Keratinocyte (primary cell): ENCODE data around the gene E4F1. TPM values are rescaled to one million over a fixed set of nuclear protein-coding genes. Genes with fewer than 3 reads are reported as not detected.

Source experiments
- DNase-seq: peaks from one replicate; pipeline ENCODE4 v3.0.0-alpha.2; 2011; ENCODE audit warnings: low read depth, missing footprints, low spot score
- FAIRE-seq: peaks from 2 replicates; lab custom pipeline; 2011; peaks lifted over from hg19 to GRCh38; lab: Jason Lieb, UNC
- H2AFZ ChIP-seq: 2 replicates; pipeline ENCODE4 v1.6.0; 2012; ENCODE audit warnings: low read length, control low read depth, inconsistent platforms; ENCODE audit not compliant: control insufficient read depth
- H3K27ac ChIP-seq: 2 replicates; pipeline ENCODE4 v1.5.1; 2011; ENCODE audit warnings: low read length; ENCODE audit not compliant: control insufficient read depth, insufficient read depth
- H3K27me3 ChIP-seq: 3 replicates; pipeline ENCODE4 v1.6.0; 2011; ENCODE audit warnings: low read length; ENCODE audit not compliant: control insufficient read depth, insufficient read depth; ENCODE audit errors: extremely low read depth
- H3K36me3 ChIP-seq, 2 experiments: 2 replicates in 1 of 2; 3 replicates in 1 of 2; pipeline ENCODE4 v1.5.1; 2011; ENCODE audit warnings: low read length in 2 of 2, mild to moderate bottlenecking in 1 of 2; ENCODE audit not compliant: control insufficient read depth in 2 of 2, insufficient read depth in 2 of 2; ENCODE audit errors: extremely low read depth in 1 of 2
- H3K4me1 ChIP-seq: 3 replicates; pipeline ENCODE4 v1.5.1; 2011; ENCODE audit warnings: low read length; ENCODE audit not compliant: control insufficient read depth, insufficient read depth; ENCODE audit errors: extremely low read depth
- H3K4me2 ChIP-seq: 3 replicates; pipeline ENCODE4 v1.6.0; 2011; ENCODE audit warnings: low read depth, low read length; ENCODE audit not compliant: control insufficient read depth, insufficient read depth; ENCODE audit errors: extremely low read depth
- H3K4me3 ChIP-seq, 3 experiments: fragments of 200-600 bp in 1 of 3; sonication (generic) in 1 of 3; 2 replicates in 2 of 3; 3 replicates in 1 of 3; pipeline ENCODE4 v1.5.1; 2011 to 2016; ENCODE audit warnings: low read length in 3 of 3, mild to moderate bottlenecking in 3 of 3, control low read depth in 2 of 3, inconsistent platforms in 1 of 3, low read depth in 1 of 3, mixed read lengths in 1 of 3, mixed run types in 1 of 3, moderate library complexity in 1 of 3; ENCODE audit not compliant: control insufficient read depth in 2 of 3, insufficient read depth in 2 of 3; ENCODE audit errors: extremely low read depth in 1 of 3
- H3K79me2 ChIP-seq: 2 replicates; pipeline ENCODE4 v1.6.0; 2012; ENCODE audit warnings: low read length; ENCODE audit not compliant: control insufficient read depth, insufficient read depth
- H3K9ac ChIP-seq: 3 replicates; pipeline ENCODE4 v1.6.0; 2011; ENCODE audit warnings: low read length; ENCODE audit not compliant: control insufficient read depth, insufficient read depth; ENCODE audit errors: extremely low read depth
- H3K9me1 ChIP-seq: 3 replicates; pipeline ENCODE4 v1.6.0; 2011; ENCODE audit warnings: low read length; ENCODE audit not compliant: control insufficient read depth, insufficient read depth; ENCODE audit errors: extremely low read depth
- H3K9me3 ChIP-seq: 2 replicates; pipeline ENCODE4 v1.5.1; 2012; ENCODE audit warnings: low read depth, low read length; ENCODE audit not compliant: control insufficient read depth
- H4K20me1 ChIP-seq: 3 replicates; pipeline ENCODE4 v1.6.0; 2011; ENCODE audit warnings: low read length; ENCODE audit not compliant: control insufficient read depth, insufficient read depth; ENCODE audit errors: extremely low read depth
- EZH2 ChIP-seq: IDR thresholded peaks from one replicate; pipeline ENCODE4 v1.6.1; 2012; ENCODE audit warnings: inconsistent platforms, mild to moderate bottlenecking, low read length, moderate library complexity
- dilution Hi-C: fragments of 300-500 bp; cut with MboI; formaldehyde crosslinking; loops from one replicate; pipeline ENCODE4 v1.7.0; 2020; ENCODE audit warnings: low sequenced_read_pairs; ENCODE audit not compliant: extremely low pct_ligation_motif_present
- polyA plus RNA-seq, 5 experiments: library from polyadenylated mRNA; depleted of rRNA in 3 of 5; stranded (reverse) in 3 of 5; stranded (forward) in 1 of 5; unstranded in 1 of 5; fragments of >200 nt; gene quantifications; 1 replicate in 1 of 5; 2 replicates in 3 of 5; 3 replicates in 1 of 5; pipeline versions ENCODE4 v1.2.1 to v1.2.3, GENCODE V29; 2011 to 2012; ENCODE audit warnings: missing spikeins in 2 of 5, low read depth in 1 of 5, low replicate concordance in 1 of 5
- TF ChIP-seq, protein P1 (sequence below), 3 experiments: IDR thresholded peaks in 1 of 3; conservative IDR thresholded peaks in 1 of 3; optimal IDR thresholded peaks in 1 of 3; 2 replicates in 2 of 3; 3 replicates in 1 of 3; pipeline versions ENCODE3 to v1.5.1; 2011; ENCODE audit warnings: low read length in 3 of 3, mild to moderate bottlenecking in 3 of 3, moderate library complexity in 2 of 3, control low read depth in 1 of 3, inconsistent platforms in 1 of 3; ENCODE audit not compliant: insufficient read depth in 2 of 3; ENCODE audit errors: extremely low read depth in 1 of 3

The E4F1 gene
- polyA plus RNA-seq, 1 donor (not counting 4 experiments of a cell fraction or from before 2014, with no cell fraction given), result 10.5 TPM

DNA sequence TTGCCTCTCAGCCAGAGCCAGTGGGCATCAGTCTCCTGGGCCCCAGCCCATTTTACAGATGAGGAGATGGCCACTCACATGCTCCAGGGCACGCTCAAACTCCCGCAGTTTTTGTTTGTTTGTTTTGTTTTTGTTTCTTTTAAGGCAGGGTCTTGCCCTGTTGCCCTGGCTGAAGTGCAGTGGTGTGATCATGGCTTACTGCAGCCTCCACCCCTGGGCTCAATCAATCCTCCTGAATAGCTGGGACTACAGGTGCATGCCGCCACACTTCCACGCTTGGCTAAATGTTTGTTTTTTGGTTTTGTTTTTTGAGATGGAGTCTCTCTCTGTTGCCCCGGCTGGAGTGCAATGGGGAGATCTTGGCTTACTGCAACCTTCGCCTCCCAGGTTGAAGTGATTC lies 3.5 kb downstream of the E4F1 start:
- H3K79me2 ChIP-seq, result peaks cover 46% of the 10 kb centered on the region
- H3K4me1 ChIP-seq, result peaks cover 23% of the 10 kb centered on the region
- H3K9ac ChIP-seq, result no peak overlapping the region

GRCh38 chr16:2228161-2228824 lies 4.9 kb downstream of the E4F1 start:
- Histone ChIP-seq H4K20me1 (no peaks in the 10 kb centered on the region), H3K79me2 (peaks cover 46% of the 10 kb centered on the region), H3K4me1 (peaks cover 21% of the 10 kb centered on the region), H2AFZ (no peak overlapping the region), H3K9me3 (no peaks in the 10 kb centered on the region), H3K9me1 (peaks cover 3% of the 10 kb centered on the region), H3K27ac (no peak overlapping the region), H3K4me3 (no peak overlapping the region), H3K4me2 (no peak overlapping the region), H3K36me3 (peaks cover 20 to 41% of the 10 kb centered on the region in 2 experiments), H3K9ac (no peak overlapping the region), H3K27me3 (no peaks in the 10 kb centered on the region)
- dilution Hi-C loops, result no loop called here
- no peak for FAIRE-seq
- TF ChIP-seq EZH2, result no peak
- TF ChIP-seq, protein P1, sequence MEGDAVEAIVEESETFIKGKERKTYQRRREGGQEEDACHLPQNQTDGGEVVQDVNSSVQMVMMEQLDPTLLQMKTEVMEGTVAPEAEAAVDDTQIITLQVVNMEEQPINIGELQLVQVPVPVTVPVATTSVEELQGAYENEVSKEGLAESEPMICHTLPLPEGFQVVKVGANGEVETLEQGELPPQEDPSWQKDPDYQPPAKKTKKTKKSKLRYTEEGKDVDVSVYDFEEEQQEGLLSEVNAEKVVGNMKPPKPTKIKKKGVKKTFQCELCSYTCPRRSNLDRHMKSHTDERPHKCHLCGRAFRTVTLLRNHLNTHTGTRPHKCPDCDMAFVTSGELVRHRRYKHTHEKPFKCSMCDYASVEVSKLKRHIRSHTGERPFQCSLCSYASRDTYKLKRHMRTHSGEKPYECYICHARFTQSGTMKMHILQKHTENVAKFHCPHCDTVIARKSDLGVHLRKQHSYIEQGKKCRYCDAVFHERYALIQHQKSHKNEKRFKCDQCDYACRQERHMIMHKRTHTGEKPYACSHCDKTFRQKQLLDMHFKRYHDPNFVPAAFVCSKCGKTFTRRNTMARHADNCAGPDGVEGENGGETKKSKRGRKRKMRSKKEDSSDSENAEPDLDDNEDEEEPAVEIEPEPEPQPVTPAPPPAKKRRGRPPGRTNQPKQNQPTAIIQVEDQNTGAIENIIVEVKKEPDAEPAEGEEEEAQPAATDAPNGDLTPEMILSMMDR (optimal IDR thresholded peaks at IDR 0.05 in 1 of 3, IDR thresholded peaks at IDR 0.05 in 1 of 3, conservative IDR thresholded peaks at IDR 0.05 in 1 of 3; ENCODE audit: extremely low read depth in 1 of 3, insufficient read depth in 2 of 3, low read length in 3 of 3), result no peak
- no peak for DNase-seq

More for the DNA sequence above, 3.5 kb downstream of the E4F1 start:
- no peak overlapping the region for H3K27ac ChIP-seq
- peaks cover 7 to 28% of the 10 kb centered on the region in 2 experiments for H3K36me3 ChIP-seq
- H2AFZ ChIP-seq, result no peak overlapping the region
- H3K4me3 ChIP-seq, result no peak overlapping the region
- no peak overlapping the region for H3K4me2 ChIP-seq
- dilution Hi-C loops, result no loop called here
- no peaks in the 10 kb centered on the region for H4K20me1 ChIP-seq
- DNase-seq, result no peak
- no peaks in the 10 kb centered on the region for H3K9me3 ChIP-seq
- no peaks in the 10 kb centered on the region for H3K27me3 ChIP-seq
- H3K9me1 ChIP-seq, result peaks cover 3% of the 10 kb centered on the region
- FAIRE-seq, result no peak
- TF ChIP-seq, protein P1 (optimal IDR thresholded peaks at IDR 0.05 in 1 of 3, IDR thresholded peaks at IDR 0.05 in 1 of 3, conservative IDR thresholded peaks at IDR 0.05 in 1 of 3; ENCODE audit: extremely low read depth in 1 of 3, insufficient read depth in 2 of 3, low read length in 3 of 3), result no peak
- no peak for TF ChIP-seq EZH2
